GM23338 (cell line): ENCODE data around the gene THSD4.

Experiments
- CTCF ChIP-seq, 2 experiments: fragments of 200-600 bp in 1 of 2; sonication (generic) in 1 of 2; conservative IDR thresholded peaks; 2 replicates each; pipeline versions ENCODE4 v1.5.1 to v1.6.1; 2016 to 2017; ENCODE audit warnings: antibody characterized with exemption in 2 of 2, low read depth in 2 of 2, mild to moderate bottlenecking in 2 of 2, moderate library complexity in 1 of 2
- ETS1 ChIP-seq: IDR thresholded peaks from 2 replicates; pipeline ENCODE4 v1.6.1; 2016; ENCODE audit warnings: antibody characterized with exemption
- REST ChIP-seq: IDR thresholded peaks from one replicate; pipeline ENCODE4 v1.6.1; 2018; ENCODE audit warnings: antibody characterized with exemption; ENCODE audit not compliant: unreplicated experiment

DNA sequence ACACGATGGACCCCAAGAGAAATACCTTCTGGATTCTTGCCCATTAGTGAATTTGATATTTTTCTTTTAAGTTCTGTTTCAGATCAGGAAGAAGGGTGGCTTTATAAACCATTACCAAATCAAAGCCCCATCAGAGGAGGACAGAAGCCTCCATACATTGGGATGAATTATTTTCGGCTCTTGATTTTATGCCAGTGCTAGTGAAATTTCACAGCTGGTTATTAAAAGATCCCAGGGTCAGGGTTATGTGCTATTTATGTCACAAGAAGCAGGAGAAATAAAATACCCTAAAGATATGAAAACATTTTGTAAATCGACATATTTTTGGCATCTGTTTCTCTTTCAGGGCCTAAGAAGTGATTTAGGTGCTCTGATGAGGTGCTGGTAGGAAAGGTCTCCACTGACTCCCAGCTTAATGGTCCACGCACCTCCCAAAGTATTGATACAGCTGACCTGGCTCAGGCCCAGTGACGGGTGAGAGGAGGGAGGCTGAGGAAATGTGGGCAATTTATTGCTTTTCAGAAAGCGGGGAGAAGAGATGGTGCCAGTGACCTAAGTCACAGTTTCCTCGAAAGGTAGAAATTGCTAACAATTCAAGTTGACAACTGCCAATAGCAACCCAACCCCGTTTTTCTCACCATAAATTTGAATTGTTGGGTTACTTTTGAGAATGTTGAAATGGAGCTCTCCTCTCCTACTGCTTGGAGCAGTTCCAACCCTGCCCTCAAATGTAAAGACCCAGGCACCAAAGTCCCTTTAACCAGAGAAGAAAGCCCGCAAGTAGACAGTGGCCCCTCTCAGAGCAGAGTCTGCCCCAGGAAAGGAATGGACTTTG lies 379.5 kb downstream of the THSD4 start:
- TF ChIP-seq ETS1 (no peak), CTCF (conservative IDR thresholded peaks at IDR 0.05; ENCODE audit: low read depth in 2 of 2) (no peak), REST (no peak)
